WTC11 (cell line): ENCODE measurements around the gene PRKCZ. TPM values are rescaled to one million over a fixed set of nuclear protein-coding genes. Genes with fewer than 3 reads are reported as not detected.
A peak's percentile ranks its signal among the peaks of the same experiment; 100 is the strongest.

Source experiments
- ATAC-seq: fragments of 200-7000 bp; cut with Tn5 transposase; 2 replicates; pipeline ENCODE4 v1.10.0; 2021; ENCODE audit warnings: mild to moderate bottlenecking, moderate library complexity
- CTCF ChIA-PET: fragments of 300-600 bp; sonication (Branson Sonifier 250); formaldehyde crosslinking; loops from one replicate; lab custom pipeline; 2021; ENCODE audit warnings: antibody characterized with exemption; lab: Charles Lee
- POLR2A ChIA-PET: fragments of 350-600 bp; sonication (Branson Sonifier 250); formaldehyde crosslinking; loops from one replicate; lab custom pipeline; 2021; ENCODE audit warnings: antibody characterized with exemption; lab: Charles Lee
- DNase-seq: peaks from one replicate; pipeline ENCODE4 v3.0.0; 2021; ENCODE audit warnings: low spot score
- H3K27ac Mint-ChIP-seq: 2 replicates; pipeline ENCODE4 v1.8.0; 2021; ENCODE audit warnings: mixed read lengths
- H3K27me3 Mint-ChIP-seq: 2 replicates; pipeline ENCODE4 v1.8.0; 2021; ENCODE audit warnings: low read depth, mild to moderate bottlenecking, moderate library complexity, mixed read lengths
- H3K36me3 Mint-ChIP-seq: 2 replicates; pipeline ENCODE4 v1.8.0; 2021; ENCODE audit warnings: mixed read lengths
- H3K4me1 Mint-ChIP-seq: 2 replicates; pipeline ENCODE4 v1.8.0; 2022; ENCODE audit warnings: mixed read lengths
- H3K4me3 Mint-ChIP-seq: 2 replicates; pipeline ENCODE4 v1.8.0; 2021; ENCODE audit warnings: mild to moderate bottlenecking, moderate library complexity, mixed read lengths
- H3K9me3 Mint-ChIP-seq: 2 replicates; pipeline ENCODE4 v1.8.0; 2021; ENCODE audit warnings: mixed read lengths
- CBFB ChIP-seq: sonication (generic); formaldehyde crosslinking; IDR thresholded peaks from 2 replicates; pipeline ENCODE4 v1.8.1; 2022; ENCODE audit warnings: mild to moderate bottlenecking, low read depth, missing genetic modification reagents
- GABPB1 ChIP-seq: sonication (generic); formaldehyde crosslinking; IDR thresholded peaks from 2 replicates; pipeline ENCODE4 v1.8.1; 2023; ENCODE audit warnings: mild to moderate bottlenecking, missing genetic modification reagents
- GTF2I ChIP-seq: fragments of 250-450 bp; sonication (Bioruptor Pico); conservative IDR thresholded peaks from 2 replicates; pipeline ENCODE4 v1.4.0; 2021; ENCODE audit warnings: mild to moderate bottlenecking
- JAZF1 ChIP-seq: fragments of 250-450 bp; sonication (Bioruptor Pico); IDR thresholded peaks from 2 replicates; pipeline ENCODE4 v1.9.0; 2021; ENCODE audit warnings: moderate library complexity, mild to moderate bottlenecking, inconsistent platforms
- JUN ChIP-seq: sonication (generic); formaldehyde crosslinking; IDR thresholded peaks from 2 replicates; pipeline ENCODE4 v1.8.0; 2023; ENCODE audit warnings: mild to moderate bottlenecking, missing genetic modification reagents
- MYBL2 ChIP-seq: sonication (generic); formaldehyde crosslinking; IDR thresholded peaks from 2 replicates; pipeline ENCODE4 v1.8.1; 2023; ENCODE audit warnings: mild to moderate bottlenecking, moderate library complexity, missing genetic modification reagents
- OVOL2 ChIP-seq: fragments of 250-450 bp; sonication (Bioruptor Pico); IDR thresholded peaks from 2 replicates; pipeline ENCODE4 v1.9.0; 2021; ENCODE audit warnings: mild to moderate bottlenecking, borderline replicate concordance
- SMAD3 ChIP-seq: sonication (generic); formaldehyde crosslinking; IDR thresholded peaks from 2 replicates; pipeline ENCODE4 v1.8.0; 2022; ENCODE audit warnings: missing genetic modification reagents, mild to moderate bottlenecking, borderline replicate concordance
- SP1 ChIP-seq: sonication (generic); formaldehyde crosslinking; conservative IDR thresholded peaks from 2 replicates; pipeline ENCODE4 v1.8.1; 2022; ENCODE audit warnings: missing genetic modification reagents
- TCF7 ChIP-seq: sonication (generic); formaldehyde crosslinking; IDR thresholded peaks from 2 replicates; pipeline ENCODE4 v1.8.0; 2022; ENCODE audit warnings: mild to moderate bottlenecking, low read depth, missing genetic modification reagents, moderate library complexity
- TP53 ChIP-seq: sonication (generic); formaldehyde crosslinking; IDR thresholded peaks from 2 replicates; pipeline ENCODE4 v1.8.1; 2023; ENCODE audit warnings: mild to moderate bottlenecking, missing genetic modification reagents
- ZNF138 ChIP-seq: sonication (generic); formaldehyde crosslinking; conservative IDR thresholded peaks from 2 replicates; pipeline ENCODE4 v1.8.1; 2022; ENCODE audit warnings: mild to moderate bottlenecking, moderate library complexity, missing genetic modification reagents
- ZNF219 ChIP-seq: sonication (generic); formaldehyde crosslinking; IDR thresholded peaks from 2 replicates; pipeline ENCODE4 v1.8.0; 2023; ENCODE audit warnings: missing genetic modification reagents, mild to moderate bottlenecking, borderline replicate concordance
- ZNF232 ChIP-seq: sonication (generic); formaldehyde crosslinking; IDR thresholded peaks from 2 replicates; pipeline ENCODE4 v1.8.0; 2022; ENCODE audit warnings: mild to moderate bottlenecking, missing genetic modification reagents
- ZNF416 ChIP-seq: fragments of 250-450 bp; sonication (Bioruptor Pico); IDR thresholded peaks from 2 replicates; pipeline ENCODE4 v1.9.0; 2021; ENCODE audit warnings: mild to moderate bottlenecking, inconsistent platforms
- ZNF423 ChIP-seq: fragments of 250-450 bp; sonication (Bioruptor Pico); IDR thresholded peaks from 2 replicates; pipeline ENCODE4 v2.1.2; 2022; ENCODE audit warnings: mild to moderate bottlenecking, moderate library complexity
- total RNA-seq: library from RNA; stranded (reverse); gene quantifications from 3 replicates; pipeline ENCODE4 v1.2.3, GENCODE V29; 2021
- TF ChIP-seq, protein P1 (sequence below): sonication (generic); formaldehyde crosslinking; IDR thresholded peaks from 2 replicates; pipeline ENCODE4 v1.8.0; 2022; ENCODE audit warnings: mild to moderate bottlenecking, missing genetic modification reagents
- TF ChIP-seq, protein P2 (sequence below): sonication (generic); formaldehyde crosslinking; IDR thresholded peaks from 2 replicates; pipeline ENCODE4 v1.8.1; 2022; ENCODE audit warnings: low read depth, mild to moderate bottlenecking, moderate library complexity, missing genetic modification reagents, borderline replicate concordance
- TF ChIP-seq, protein P3 (sequence below): sonication (generic); formaldehyde crosslinking; IDR thresholded peaks from 2 replicates; pipeline ENCODE4 v1.8.0; 2023; ENCODE audit warnings: missing genetic modification reagents
- TF ChIP-seq, protein P4 (sequence below): sonication (generic); formaldehyde crosslinking; IDR thresholded peaks from 2 replicates; pipeline ENCODE4 v1.8.0; 2023; ENCODE audit warnings: mild to moderate bottlenecking, missing genetic modification reagents
- TF ChIP-seq, protein P5 (sequence below): sonication (generic); formaldehyde crosslinking; IDR thresholded peaks from 2 replicates; pipeline ENCODE4 v1.8.0; 2022; ENCODE audit warnings: mild to moderate bottlenecking, missing genetic modification reagents
- TF ChIP-seq, protein P6 (sequence below): sonication (generic); formaldehyde crosslinking; IDR thresholded peaks from 2 replicates; pipeline ENCODE4 v1.8.1; 2023; ENCODE audit warnings: mild to moderate bottlenecking, missing genetic modification reagents

The PRKCZ gene
- total RNA-seq, 1 experiment from 2014 or later = 52.5 TPM

DNA sequence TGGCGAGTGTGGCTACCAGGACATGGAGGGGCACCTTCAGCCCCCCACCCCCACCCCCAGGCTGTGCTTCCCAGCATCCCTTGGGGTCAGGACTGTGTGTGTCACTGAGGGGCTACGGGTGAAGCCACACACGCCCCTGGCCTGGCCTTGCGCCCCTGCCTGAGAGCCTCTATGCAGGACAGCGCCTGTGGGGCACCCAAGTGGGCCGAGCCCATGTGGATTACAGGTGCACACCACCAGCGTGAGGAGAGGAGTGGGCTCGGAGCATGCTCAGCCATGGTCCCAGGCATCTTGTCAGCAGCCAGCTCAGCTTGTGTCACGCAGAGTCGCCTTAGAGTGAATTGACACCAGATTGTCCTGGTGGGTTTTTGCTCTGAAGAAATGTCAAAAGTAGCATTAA is 116.5 kb downstream of the PRKCZ start:
- H3K36me3 Mint-ChIP-seq = peaks cover 17% of the 10 kb centered on the region

DNA sequence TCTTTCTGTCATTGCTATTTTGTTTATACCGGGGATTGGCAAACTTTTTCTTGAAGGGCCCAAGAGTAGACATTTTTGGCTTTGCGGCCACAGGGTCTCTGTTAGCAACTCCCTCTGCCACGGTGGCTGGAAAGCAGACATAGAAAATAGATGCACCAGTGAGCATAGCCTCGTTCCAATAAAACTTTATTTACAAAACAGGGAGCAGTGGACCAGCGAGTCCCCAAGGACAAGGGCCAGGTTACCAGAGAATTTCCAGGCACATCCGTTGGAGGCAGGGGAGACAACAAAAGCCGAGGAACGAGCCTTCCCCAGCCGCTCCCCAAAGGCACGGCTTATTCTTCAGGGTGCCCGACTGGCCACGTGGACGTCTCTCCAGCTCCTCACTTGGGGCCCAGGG is 117.9 kb downstream of the PRKCZ start:
- no peak for ATAC-seq
- Mint-ChIP-seq H3K9me3 (no peaks in the 10 kb centered on the region), H3K4me3 (no peak overlapping the region), H3K4me1 (no peaks in the 10 kb centered on the region), H3K27me3 (no peaks in the 10 kb centered on the region), H3K27ac (peak overlapping the region; percentile 73; the same call in 1 of the 2 replicates), H3K36me3 (peaks cover 14% of the 10 kb centered on the region)
- CTCF ChIA-PET = interaction anchor here (0.9 to 1.1 kb wide), 3 partner anchors 28 to 123 kb away, joined by 3 to 4 read pairs (median 4); no protein-coding TSS in a partner anchor
- POLR2A ChIA-PET = no interaction called here
- DNase-seq = no peak
- TF ChIP-seq GTF2I = no peak
- TF ChIP-seq, protein P1, sequence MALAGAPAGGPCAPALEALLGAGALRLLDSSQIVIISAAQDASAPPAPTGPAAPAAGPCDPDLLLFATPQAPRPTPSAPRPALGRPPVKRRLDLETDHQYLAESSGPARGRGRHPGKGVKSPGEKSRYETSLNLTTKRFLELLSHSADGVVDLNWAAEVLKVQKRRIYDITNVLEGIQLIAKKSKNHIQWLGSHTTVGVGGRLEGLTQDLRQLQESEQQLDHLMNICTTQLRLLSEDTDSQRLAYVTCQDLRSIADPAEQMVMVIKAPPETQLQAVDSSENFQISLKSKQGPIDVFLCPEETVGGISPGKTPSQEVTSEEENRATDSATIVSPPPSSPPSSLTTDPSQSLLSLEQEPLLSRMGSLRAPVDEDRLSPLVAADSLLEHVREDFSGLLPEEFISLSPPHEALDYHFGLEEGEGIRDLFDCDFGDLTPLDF (CRISPR knock-in tag) = no peak
- no peak for TF ChIP-seq ZNF219 (CRISPR knock-in tag)
- no peak for TF ChIP-seq JUN (CRISPR knock-in tag)
- no peak for TF ChIP-seq TP53 (CRISPR knock-in tag)
- no peak for TF ChIP-seq MYBL2 (CRISPR knock-in tag)
- no peak for TF ChIP-seq TCF7 (CRISPR knock-in tag)
- TF ChIP-seq ZNF138 (CRISPR knock-in tag) = no peak
- TF ChIP-seq, protein P2, sequence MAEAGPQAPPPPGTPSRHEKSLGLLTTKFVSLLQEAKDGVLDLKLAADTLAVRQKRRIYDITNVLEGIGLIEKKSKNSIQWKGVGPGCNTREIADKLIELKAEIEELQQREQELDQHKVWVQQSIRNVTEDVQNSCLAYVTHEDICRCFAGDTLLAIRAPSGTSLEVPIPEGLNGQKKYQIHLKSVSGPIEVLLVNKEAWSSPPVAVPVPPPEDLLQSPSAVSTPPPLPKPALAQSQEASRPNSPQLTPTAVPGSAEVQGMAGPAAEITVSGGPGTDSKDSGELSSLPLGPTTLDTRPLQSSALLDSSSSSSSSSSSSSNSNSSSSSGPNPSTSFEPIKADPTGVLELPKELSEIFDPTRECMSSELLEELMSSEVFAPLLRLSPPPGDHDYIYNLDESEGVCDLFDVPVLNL = no peak
- TF ChIP-seq SP1 (CRISPR knock-in tag) = no peak
- TF ChIP-seq CBFB (CRISPR knock-in tag) = no peak
- TF ChIP-seq GABPB1 (CRISPR knock-in tag) = no peak
- TF ChIP-seq ZNF423 (CRISPR knock-in tag) = no peak
- TF ChIP-seq JAZF1 (CRISPR knock-in tag) = no peak
- TF ChIP-seq SMAD3 (CRISPR knock-in tag) = no peak
- TF ChIP-seq, protein P3, sequence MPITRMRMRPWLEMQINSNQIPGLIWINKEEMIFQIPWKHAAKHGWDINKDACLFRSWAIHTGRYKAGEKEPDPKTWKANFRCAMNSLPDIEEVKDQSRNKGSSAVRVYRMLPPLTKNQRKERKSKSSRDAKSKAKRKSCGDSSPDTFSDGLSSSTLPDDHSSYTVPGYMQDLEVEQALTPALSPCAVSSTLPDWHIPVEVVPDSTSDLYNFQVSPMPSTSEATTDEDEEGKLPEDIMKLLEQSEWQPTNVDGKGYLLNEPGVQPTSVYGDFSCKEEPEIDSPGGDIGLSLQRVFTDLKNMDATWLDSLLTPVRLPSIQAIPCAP (CRISPR knock-in tag) = no peak

More for the DNA sequence above, 116.5 kb downstream of the PRKCZ start:
- DNase-seq = no peak
- POLR2A ChIA-PET = no interaction called here
- no peaks in the 10 kb centered on the region for H3K4me1 Mint-ChIP-seq
- no peaks in the 10 kb centered on the region for H3K27me3 Mint-ChIP-seq
- CTCF ChIA-PET = interaction anchor here (3.9 kb wide), 1 partner anchor 8 kb away, joined by 39 read pairs; no protein-coding TSS in a partner anchor
- H3K9me3 Mint-ChIP-seq = no peaks in the 10 kb centered on the region
- no peak overlapping the region for H3K4me3 Mint-ChIP-seq
- TF ChIP-seq, protein P4, sequence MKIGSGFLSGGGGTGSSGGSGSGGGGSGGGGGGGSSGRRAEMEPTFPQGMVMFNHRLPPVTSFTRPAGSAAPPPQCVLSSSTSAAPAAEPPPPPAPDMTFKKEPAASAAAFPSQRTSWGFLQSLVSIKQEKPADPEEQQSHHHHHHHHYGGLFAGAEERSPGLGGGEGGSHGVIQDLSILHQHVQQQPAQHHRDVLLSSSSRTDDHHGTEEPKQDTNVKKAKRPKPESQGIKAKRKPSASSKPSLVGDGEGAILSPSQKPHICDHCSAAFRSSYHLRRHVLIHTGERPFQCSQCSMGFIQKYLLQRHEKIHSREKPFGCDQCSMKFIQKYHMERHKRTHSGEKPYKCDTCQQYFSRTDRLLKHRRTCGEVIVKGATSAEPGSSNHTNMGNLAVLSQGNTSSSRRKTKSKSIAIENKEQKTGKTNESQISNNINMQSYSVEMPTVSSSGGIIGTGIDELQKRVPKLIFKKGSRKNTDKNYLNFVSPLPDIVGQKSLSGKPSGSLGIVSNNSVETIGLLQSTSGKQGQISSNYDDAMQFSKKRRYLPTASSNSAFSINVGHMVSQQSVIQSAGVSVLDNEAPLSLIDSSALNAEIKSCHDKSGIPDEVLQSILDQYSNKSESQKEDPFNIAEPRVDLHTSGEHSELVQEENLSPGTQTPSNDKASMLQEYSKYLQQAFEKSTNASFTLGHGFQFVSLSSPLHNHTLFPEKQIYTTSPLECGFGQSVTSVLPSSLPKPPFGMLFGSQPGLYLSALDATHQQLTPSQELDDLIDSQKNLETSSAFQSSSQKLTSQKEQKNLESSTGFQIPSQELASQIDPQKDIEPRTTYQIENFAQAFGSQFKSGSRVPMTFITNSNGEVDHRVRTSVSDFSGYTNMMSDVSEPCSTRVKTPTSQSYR (CRISPR knock-in tag) = no peak
- TF ChIP-seq, protein P5, sequence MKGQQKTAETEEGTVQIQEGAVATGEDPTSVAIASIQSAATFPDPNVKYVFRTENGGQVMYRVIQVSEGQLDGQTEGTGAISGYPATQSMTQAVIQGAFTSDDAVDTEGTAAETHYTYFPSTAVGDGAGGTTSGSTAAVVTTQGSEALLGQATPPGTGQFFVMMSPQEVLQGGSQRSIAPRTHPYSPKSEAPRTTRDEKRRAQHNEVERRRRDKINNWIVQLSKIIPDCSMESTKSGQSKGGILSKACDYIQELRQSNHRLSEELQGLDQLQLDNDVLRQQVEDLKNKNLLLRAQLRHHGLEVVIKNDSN (CRISPR knock-in tag) = no peak
- no peak for TF ChIP-seq ZNF232 (CRISPR knock-in tag)
- TF ChIP-seq, protein P6, sequence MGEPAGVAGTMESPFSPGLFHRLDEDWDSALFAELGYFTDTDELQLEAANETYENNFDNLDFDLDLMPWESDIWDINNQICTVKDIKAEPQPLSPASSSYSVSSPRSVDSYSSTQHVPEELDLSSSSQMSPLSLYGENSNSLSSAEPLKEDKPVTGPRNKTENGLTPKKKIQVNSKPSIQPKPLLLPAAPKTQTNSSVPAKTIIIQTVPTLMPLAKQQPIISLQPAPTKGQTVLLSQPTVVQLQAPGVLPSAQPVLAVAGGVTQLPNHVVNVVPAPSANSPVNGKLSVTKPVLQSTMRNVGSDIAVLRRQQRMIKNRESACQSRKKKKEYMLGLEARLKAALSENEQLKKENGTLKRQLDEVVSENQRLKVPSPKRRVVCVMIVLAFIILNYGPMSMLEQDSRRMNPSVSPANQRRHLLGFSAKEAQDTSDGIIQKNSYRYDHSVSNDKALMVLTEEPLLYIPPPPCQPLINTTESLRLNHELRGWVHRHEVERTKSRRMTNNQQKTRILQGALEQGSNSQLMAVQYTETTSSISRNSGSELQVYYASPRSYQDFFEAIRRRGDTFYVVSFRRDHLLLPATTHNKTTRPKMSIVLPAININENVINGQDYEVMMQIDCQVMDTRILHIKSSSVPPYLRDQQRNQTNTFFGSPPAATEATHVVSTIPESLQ (CRISPR knock-in tag) = no peak
- TF ChIP-seq ZNF416 (CRISPR knock-in tag) = no peak
- TF ChIP-seq, protein P1 (CRISPR knock-in tag) = no peak
- no peak for TF ChIP-seq ZNF138 (CRISPR knock-in tag)
- TF ChIP-seq OVOL2 = no peak
- TF ChIP-seq, all 79 proteins: peak for 0
- no peak for ATAC-seq
- H3K27ac Mint-ChIP-seq = no peak overlapping the region
